Endothelial cell (in vitro differentiated cells): ENCODE data around the gene TP53I13. TPM values are rescaled to one million over a fixed set of nuclear protein-coding genes. Genes with fewer than 3 reads are reported as not detected.

ENCODE experiments used
- DNase-seq: peaks from one replicate; pipeline ENCODE4 v3.0.0; 2021; ENCODE audit warnings: low spot score
- H3K27ac Mint-ChIP-seq: one replicate; pipeline ENCODE4 v1.8.0; 2021; ENCODE audit warnings: mixed read lengths, inconsistent platforms; ENCODE audit not compliant: unreplicated experiment
- H3K27me3 Mint-ChIP-seq: one replicate; pipeline ENCODE4 v1.8.0; 2021; ENCODE audit warnings: mild to moderate bottlenecking, moderate library complexity, mixed read lengths, inconsistent platforms; ENCODE audit not compliant: unreplicated experiment
- H3K36me3 Mint-ChIP-seq: one replicate; pipeline ENCODE4 v1.8.0; 2021; ENCODE audit warnings: mild to moderate bottlenecking, low read depth, mixed read lengths, inconsistent platforms; ENCODE audit not compliant: unreplicated experiment
- H3K4me1 Mint-ChIP-seq: one replicate; pipeline ENCODE4 v1.8.0; 2021; ENCODE audit warnings: mild to moderate bottlenecking, mixed read lengths, inconsistent platforms; ENCODE audit not compliant: unreplicated experiment
- H3K4me3 Mint-ChIP-seq: one replicate; pipeline ENCODE4 v1.8.0; 2021; ENCODE audit warnings: mild to moderate bottlenecking, mixed read lengths, inconsistent platforms; ENCODE audit not compliant: unreplicated experiment
- H3K9me3 Mint-ChIP-seq: one replicate; pipeline ENCODE4 v1.8.0; 2021; ENCODE audit warnings: mixed read lengths, inconsistent platforms; ENCODE audit not compliant: unreplicated experiment
- CTCF ChIP-seq: fragments of 200-600 bp; sonication (generic); IDR thresholded peaks from one replicate; pipeline ENCODE4 v1.5.0; 2021; ENCODE audit warnings: antibody characterized with exemption; ENCODE audit not compliant: unreplicated experiment
- total RNA-seq: library from RNA; stranded (reverse); fragmentation: NEBNext Ultra II Directional; extraction: Animal tissue kit (Norgen Biotek cat#: 25700); gene quantifications from one replicate; pipeline ENCODE4 v1.2.1, GENCODE V29; 2021; ENCODE audit not compliant: unreplicated experiment

The TP53I13 gene
- total RNA-seq, 1 donor from 2014 or later: 15.7 TPM

GRCh38 chr17:29590411-29591145, 22.1 kb downstream of the TP53I13 start:
- peak overlapping the region; percentile 94 for H3K4me3 Mint-ChIP-seq
- TF ChIP-seq CTCF: no peak
- peaks cover 35% of the 10 kb centered on the region for H3K4me1 Mint-ChIP-seq
- peaks cover 9% of the 10 kb centered on the region for H3K36me3 Mint-ChIP-seq
- H3K27me3 Mint-ChIP-seq: peaks cover 30% of the 10 kb centered on the region
- H3K27ac Mint-ChIP-seq: no peak overlapping the region
- no peaks in the 10 kb centered on the region for H3K9me3 Mint-ChIP-seq
- DNase-seq: no peak

- Mint-ChIP-seq H3K9me3 (no peaks in the 10 kb centered on the region), H3K36me3 (peaks cover 7% of the 10 kb centered on the region), H3K27ac (peak overlapping the region; percentile 57), H3K27me3 (peaks cover 29% of the 10 kb centered on the region), H3K4me1 (peaks cover 30% of the 10 kb centered on the region), H3K4me3 (peak overlapping the region; percentile 88)
- no peak for DNase-seq
- TF ChIP-seq CTCF: no peak
Observed at GRCh38 chr17:29591146-29591736, 22.7 kb downstream of the TP53I13 start.

GRCh38 chr17:29591737-29592608, 23.5 kb downstream of the TP53I13 start:
- Mint-ChIP-seq H3K36me3 (peaks cover 5% of the 10 kb centered on the region), H3K4me1 (peaks cover 27% of the 10 kb centered on the region), H3K9me3 (no peaks in the 10 kb centered on the region), H3K27me3 (peaks cover 27% of the 10 kb centered on the region), H3K4me3 (peak overlapping the region; percentile 88), H3K27ac (no peak overlapping the region)
- peak; percentile 96 for TF ChIP-seq CTCF
- DNase-seq: peak; percentile 100

GRCh38 chr17:29592850-29593551, 24.5 kb downstream of the TP53I13 start, which contains the start of gene ANKRD13B:
ANKRD13B (plus strand) TSS chr17:29593132; CDS start chr17:29593622, 490 bp downstream.
- DNase-seq: no peak
- H3K36me3 Mint-ChIP-seq: peaks cover 5% of the 10 kb centered on the region
- TF ChIP-seq CTCF: no peak
- no peak within 1 kb of the TSS for H3K27ac Mint-ChIP-seq
- peaks cover 20% of the 10 kb centered on the region for H3K4me1 Mint-ChIP-seq
- peaks cover 28% of the 10 kb centered on the region for H3K27me3 Mint-ChIP-seq
- no peaks in the 10 kb centered on the region for H3K9me3 Mint-ChIP-seq
- peak within 1 kb of the TSS; percentile 85 for H3K4me3 Mint-ChIP-seq
